B cell (primary cell): ENCODE measurements around the gene EIF2A.

Experiments
- CTCF ChIP-seq: fragments of 200-600 bp; IDR thresholded peaks from one replicate; pipeline ENCODE4 v1.8.0; 2022; ENCODE audit warnings: antibody characterized with exemption, mild to moderate bottlenecking
- EZH2 ChIP-seq: IDR thresholded peaks from 2 replicates; pipeline ENCODE4 v1.6.1; 2012; ENCODE audit warnings: borderline replicate concordance, low read depth, mild to moderate bottlenecking, moderate library complexity, low read length; ENCODE audit not compliant: insufficient read depth, poor library complexity, severe bottlenecking

GRCh38 chr3:150594150-150594549 is 47.6 kb downstream of the EIF2A start:
- TF ChIP-seq CTCF = no peak
- TF ChIP-seq EZH2 = no peak
